H1 (cell line): ENCODE measurements around the gene DOCK8. TPM values are rescaled to one million over a fixed set of nuclear protein-coding genes. Genes with fewer than 3 reads are reported as not detected.

Experiments used
- CTCF ChIP-seq, 3 experiments: IDR thresholded peaks; 1 replicate in 2 of 3; 2 replicates in 1 of 3; pipeline versions ENCODE4 v1.5.1 to v1.6.1; 2011; ENCODE audit warnings: low read length in 3 of 3, mild to moderate bottlenecking in 3 of 3, inconsistent platforms in 2 of 3, low read depth in 1 of 3, moderate library complexity in 1 of 3; ENCODE audit not compliant: insufficient read depth in 1 of 3; ENCODE audit errors: control extremely low read depth in 1 of 3
- ZNF274 ChIP-seq: IDR thresholded peaks from 2 replicates; pipeline ENCODE4 v1.7.0; 2012; ENCODE audit warnings: low read length, borderline replicate concordance; ENCODE audit errors: extremely low read depth
- polyA plus RNA-seq, 7 experiments: library from polyadenylated mRNA; depleted of rRNA in 3 of 7; stranded (reverse) in 5 of 7; unstranded in 2 of 7; fragments of >200 nt in 5 of 7; fragments of 200-250 nt in 2 of 7; gene quantifications; 1 replicate in 5 of 7; 2 replicates in 1 of 7; 4 replicates in 1 of 7; pipeline versions ENCODE4 v1.2.1 to v1.2.3, GENCODE V29; 2011 to 2013; ENCODE audit warnings: missing spikeins in 2 of 7, mixed read lengths in 2 of 7
- total RNA-seq: library from RNA; stranded (reverse); fragmentation: NEBNext Ultra II Directional; extraction: Animal tissue kit (Norgen Biotek cat#: 25700); gene quantifications from 2 replicates; pipeline ENCODE4 v1.2.1, GENCODE V29; 2021
- TF ChIP-seq, protein P1 (sequence below): fragments of 300-600 bp; sonication (generic); IDR thresholded peaks from 2 replicates; pipeline ENCODE4 v1.7.1; 2012; ENCODE audit warnings: low read length, moderate library complexity, mild to moderate bottlenecking, inconsistent platforms; ENCODE audit not compliant: insufficient replicate concordance

DOCK8 gene
- total and polyA plus RNA-seq, 2 of the 8 experiments (the other 6 are each of a cell fraction or from before 2014, with no cell fraction given): 0.57 to 2.0 TPM

- TF ChIP-seq, protein P1, sequence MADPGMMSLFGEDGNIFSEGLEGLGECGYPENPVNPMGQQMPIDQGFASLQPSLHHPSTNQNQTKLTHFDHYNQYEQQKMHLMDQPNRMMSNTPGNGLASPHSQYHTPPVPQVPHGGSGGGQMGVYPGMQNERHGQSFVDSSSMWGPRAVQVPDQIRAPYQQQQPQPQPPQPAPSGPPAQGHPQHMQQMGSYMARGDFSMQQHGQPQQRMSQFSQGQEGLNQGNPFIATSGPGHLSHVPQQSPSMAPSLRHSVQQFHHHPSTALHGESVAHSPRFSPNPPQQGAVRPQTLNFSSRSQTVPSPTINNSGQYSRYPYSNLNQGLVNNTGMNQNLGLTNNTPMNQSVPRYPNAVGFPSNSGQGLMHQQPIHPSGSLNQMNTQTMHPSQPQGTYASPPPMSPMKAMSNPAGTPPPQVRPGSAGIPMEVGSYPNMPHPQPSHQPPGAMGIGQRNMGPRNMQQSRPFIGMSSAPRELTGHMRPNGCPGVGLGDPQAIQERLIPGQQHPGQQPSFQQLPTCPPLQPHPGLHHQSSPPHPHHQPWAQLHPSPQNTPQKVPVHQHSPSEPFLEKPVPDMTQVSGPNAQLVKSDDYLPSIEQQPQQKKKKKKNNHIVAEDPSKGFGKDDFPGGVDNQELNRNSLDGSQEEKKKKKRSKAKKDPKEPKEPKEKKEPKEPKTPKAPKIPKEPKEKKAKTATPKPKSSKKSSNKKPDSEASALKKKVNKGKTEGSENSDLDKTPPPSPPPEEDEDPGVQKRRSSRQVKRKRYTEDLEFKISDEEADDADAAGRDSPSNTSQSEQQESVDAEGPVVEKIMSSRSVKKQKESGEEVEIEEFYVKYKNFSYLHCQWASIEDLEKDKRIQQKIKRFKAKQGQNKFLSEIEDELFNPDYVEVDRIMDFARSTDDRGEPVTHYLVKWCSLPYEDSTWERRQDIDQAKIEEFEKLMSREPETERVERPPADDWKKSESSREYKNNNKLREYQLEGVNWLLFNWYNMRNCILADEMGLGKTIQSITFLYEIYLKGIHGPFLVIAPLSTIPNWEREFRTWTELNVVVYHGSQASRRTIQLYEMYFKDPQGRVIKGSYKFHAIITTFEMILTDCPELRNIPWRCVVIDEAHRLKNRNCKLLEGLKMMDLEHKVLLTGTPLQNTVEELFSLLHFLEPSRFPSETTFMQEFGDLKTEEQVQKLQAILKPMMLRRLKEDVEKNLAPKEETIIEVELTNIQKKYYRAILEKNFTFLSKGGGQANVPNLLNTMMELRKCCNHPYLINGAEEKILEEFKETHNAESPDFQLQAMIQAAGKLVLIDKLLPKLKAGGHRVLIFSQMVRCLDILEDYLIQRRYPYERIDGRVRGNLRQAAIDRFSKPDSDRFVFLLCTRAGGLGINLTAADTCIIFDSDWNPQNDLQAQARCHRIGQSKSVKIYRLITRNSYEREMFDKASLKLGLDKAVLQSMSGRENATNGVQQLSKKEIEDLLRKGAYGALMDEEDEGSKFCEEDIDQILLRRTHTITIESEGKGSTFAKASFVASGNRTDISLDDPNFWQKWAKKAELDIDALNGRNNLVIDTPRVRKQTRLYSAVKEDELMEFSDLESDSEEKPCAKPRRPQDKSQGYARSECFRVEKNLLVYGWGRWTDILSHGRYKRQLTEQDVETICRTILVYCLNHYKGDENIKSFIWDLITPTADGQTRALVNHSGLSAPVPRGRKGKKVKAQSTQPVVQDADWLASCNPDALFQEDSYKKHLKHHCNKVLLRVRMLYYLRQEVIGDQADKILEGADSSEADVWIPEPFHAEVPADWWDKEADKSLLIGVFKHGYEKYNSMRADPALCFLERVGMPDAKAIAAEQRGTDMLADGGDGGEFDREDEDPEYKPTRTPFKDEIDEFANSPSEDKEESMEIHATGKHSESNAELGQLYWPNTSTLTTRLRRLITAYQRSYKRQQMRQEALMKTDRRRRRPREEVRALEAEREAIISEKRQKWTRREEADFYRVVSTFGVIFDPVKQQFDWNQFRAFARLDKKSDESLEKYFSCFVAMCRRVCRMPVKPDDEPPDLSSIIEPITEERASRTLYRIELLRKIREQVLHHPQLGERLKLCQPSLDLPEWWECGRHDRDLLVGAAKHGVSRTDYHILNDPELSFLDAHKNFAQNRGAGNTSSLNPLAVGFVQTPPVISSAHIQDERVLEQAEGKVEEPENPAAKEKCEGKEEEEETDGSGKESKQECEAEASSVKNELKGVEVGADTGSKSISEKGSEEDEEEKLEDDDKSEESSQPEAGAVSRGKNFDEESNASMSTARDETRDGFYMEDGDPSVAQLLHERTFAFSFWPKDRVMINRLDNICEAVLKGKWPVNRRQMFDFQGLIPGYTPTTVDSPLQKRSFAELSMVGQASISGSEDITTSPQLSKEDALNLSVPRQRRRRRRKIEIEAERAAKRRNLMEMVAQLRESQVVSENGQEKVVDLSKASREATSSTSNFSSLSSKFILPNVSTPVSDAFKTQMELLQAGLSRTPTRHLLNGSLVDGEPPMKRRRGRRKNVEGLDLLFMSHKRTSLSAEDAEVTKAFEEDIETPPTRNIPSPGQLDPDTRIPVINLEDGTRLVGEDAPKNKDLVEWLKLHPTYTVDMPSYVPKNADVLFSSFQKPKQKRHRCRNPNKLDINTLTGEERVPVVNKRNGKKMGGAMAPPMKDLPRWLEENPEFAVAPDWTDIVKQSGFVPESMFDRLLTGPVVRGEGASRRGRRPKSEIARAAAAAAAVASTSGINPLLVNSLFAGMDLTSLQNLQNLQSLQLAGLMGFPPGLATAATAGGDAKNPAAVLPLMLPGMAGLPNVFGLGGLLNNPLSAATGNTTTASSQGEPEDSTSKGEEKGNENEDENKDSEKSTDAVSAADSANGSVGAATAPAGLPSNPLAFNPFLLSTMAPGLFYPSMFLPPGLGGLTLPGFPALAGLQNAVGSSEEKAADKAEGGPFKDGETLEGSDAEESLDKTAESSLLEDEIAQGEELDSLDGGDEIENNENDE: no peak
- TF ChIP-seq ZNF274: no peak
- no peak for TF ChIP-seq CTCF (IDR thresholded peaks at IDR 0.05; ENCODE audit: control extremely low read depth in 1 of 3, insufficient read depth in 1 of 3, low read depth in 1 of 3, low read length in 3 of 3)
- TF ChIP-seq, all 59 proteins: peak for 0
Observed at GRCh38 chr9:312596-313320, 98.1 kb downstream of the DOCK8 start (continued).
